Effector memory CD4-positive, alpha-beta T cell (primary cell): Measurements from ENCODE around the gene VKORC1.

Experiments used
- DNase-seq, 3 donors: peaks; one replicate each; pipeline ENCODE4 v3.0.0-alpha.2; 2020
- H3K27ac ChIP-seq: 2 replicates; pipeline ENCODE4 v1.7.0; 2013; ENCODE audit warnings: mild to moderate bottlenecking, low read length, moderate library complexity; ENCODE audit not compliant: insufficient read depth, poor library complexity, severe bottlenecking
- H3K27me3 ChIP-seq: replicated peaks from 2 replicates; pipeline ENCODE4 v1.7.0; 2013; ENCODE audit warnings: mild to moderate bottlenecking, low read length; ENCODE audit not compliant: insufficient read depth, control insufficient read depth, poor library complexity, severe bottlenecking
- H3K36me3 ChIP-seq: 2 replicates; pipeline ENCODE4 v1.7.0; 2013; ENCODE audit warnings: mild to moderate bottlenecking, low read length, moderate library complexity; ENCODE audit not compliant: control insufficient read depth, insufficient read depth
- H3K4me1 ChIP-seq: 2 replicates; pipeline ENCODE4 v1.7.0; 2013; ENCODE audit warnings: low read length, mild to moderate bottlenecking; ENCODE audit not compliant: control insufficient read depth, insufficient read depth, poor library complexity, severe bottlenecking
- H3K4me3 ChIP-seq: 2 replicates; pipeline ENCODE4 v1.7.0; 2013; ENCODE audit warnings: low read length, low read depth, mild to moderate bottlenecking; ENCODE audit not compliant: insufficient read depth, poor library complexity, severe bottlenecking
- H3K9me3 ChIP-seq: 2 replicates; pipeline ENCODE4 v1.7.0; 2013; ENCODE audit warnings: mild to moderate bottlenecking, low read length, moderate library complexity; ENCODE audit not compliant: control insufficient read depth

Gene VKORC1

DNA sequence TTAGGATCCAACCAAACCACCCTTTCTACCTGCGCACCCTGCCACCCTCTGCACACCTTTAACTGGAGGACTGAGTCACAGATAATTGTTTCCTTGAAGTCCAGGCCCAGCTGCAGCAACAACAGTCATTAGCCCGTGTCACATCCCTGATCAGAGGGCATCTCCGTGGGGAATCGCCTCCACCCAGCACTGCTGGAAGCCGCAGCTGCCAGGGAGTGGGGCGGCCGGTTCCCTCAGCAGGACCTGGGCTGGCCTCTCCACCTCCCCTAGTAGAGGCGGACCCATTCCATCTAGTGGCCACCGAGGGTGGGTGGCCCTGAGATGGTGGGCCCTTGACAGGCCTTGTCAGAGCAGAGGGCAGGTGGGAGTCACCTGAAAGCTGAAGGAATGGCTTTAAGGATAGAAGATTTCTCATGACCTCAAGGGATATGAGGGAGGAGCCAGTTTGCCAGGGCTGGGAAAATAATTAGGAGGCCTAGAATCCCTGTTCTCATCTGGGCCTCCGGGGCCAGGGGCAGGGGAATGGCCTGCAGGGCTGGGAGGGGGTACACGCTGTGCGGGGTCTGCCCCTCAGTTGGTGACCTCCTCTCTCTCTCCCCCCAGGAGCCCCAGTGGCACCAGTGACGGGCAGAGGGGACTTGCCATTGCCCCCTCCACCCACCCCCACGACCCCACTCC lies 12.1 kb downstream of the VKORC1 start:
- Histone ChIP-seq H3K27ac (no peak overlapping the region), H3K36me3 (peaks cover 49% of the 10 kb centered on the region), H3K4me3 (no peak overlapping the region), H3K27me3 (no peaks in the 10 kb centered on the region), H3K4me1 (no peaks in the 10 kb centered on the region), H3K9me3 (no peaks in the 10 kb centered on the region)
- no peak for DNase-seq

DNA sequence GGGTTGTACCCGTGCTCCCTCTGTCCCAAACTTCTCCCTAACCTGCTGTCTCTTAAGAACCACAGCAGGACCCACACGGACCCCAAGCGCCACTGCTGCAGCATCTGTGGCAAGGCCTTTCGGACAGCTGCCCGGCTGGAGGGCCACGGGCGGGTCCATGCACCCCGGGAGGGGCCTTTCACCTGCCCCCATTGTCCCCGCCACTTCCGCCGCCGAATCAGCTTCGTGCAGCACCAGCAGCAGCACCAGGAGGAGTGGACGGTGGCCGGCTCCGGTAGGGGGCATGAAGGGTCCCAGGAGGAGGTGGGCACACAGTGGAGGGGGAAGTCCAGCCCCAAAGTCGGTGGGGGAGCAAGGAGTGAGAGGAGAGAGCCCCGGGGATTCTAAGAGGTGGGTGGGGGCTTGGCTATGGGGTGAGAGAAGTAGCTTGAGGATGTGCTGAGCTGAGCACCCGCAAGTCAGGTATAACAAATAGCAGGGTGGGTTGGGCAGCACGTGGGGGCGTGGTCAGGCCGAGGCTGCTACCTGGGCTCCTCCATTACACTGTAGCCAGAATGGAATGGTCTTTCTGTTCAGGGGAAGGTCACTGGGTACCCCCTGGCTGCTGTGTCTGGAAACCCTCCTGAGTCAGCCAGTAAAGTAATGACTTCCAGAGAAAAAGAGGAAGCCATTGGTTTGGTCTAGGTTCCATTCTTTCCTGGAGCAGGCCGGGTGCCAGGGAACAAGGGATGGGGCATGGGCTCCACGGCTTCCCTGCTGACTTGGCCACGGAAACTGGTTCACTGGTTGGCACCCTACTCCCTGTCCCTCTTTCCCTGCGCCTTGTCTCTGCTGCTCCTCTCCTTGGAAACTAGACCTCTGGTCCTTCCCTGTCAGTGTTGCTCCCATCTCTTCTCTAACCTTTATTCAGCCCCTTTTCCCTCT lies 12.9 kb downstream of the VKORC1 start:
- no peak overlapping the region for H3K27ac ChIP-seq

DNA sequence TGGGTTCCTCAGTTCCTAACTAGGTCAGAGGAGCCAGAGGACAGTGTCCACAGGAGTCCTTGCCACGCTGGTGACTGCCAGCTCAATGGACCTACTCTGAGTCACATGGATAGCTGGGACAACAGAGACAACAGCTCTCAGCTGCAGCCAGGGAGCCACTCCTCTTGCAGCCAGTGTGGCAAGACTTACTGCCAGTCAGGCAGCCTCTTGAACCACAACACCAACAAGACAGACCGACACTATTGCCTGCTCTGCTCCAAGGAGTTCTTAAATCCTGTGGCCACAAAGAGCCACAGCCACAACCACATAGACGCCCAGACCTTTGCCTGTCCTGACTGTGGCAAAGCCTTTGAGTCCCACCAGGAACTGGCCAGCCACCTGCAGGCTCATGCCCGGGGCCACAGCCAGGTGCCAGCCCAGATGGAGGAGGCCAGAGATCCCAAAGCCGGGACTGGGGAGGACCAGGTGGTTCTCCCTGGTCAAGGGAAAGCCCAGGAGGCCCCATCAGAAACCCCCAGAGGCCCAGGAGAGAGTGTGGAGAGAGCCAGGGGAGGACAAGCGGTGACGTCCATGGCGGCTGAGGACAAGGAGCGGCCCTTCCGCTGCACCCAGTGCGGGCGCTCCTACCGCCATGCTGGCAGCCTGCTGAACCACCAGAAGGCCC lies 13.7 kb downstream of the VKORC1 start:
- Histone ChIP-seq H3K4me3 (no peak overlapping the region), H3K9me3 (no peaks in the 10 kb centered on the region), H3K36me3 (peaks cover 61% of the 10 kb centered on the region), H3K4me1 (no peaks in the 10 kb centered on the region), H3K27ac (no peak overlapping the region), H3K27me3 (no peaks in the 10 kb centered on the region)
- DNase-seq = no peak

More for the DNA sequence above, 12.9 kb downstream of the VKORC1 start:
- no peak overlapping the region for H3K4me3 ChIP-seq
- H3K4me1 ChIP-seq = no peaks in the 10 kb centered on the region
- no peaks in the 10 kb centered on the region for H3K9me3 ChIP-seq
- H3K36me3 ChIP-seq = peaks cover 57% of the 10 kb centered on the region
- DNase-seq = no peak
- H3K27me3 ChIP-seq = no peaks in the 10 kb centered on the region

DNA sequence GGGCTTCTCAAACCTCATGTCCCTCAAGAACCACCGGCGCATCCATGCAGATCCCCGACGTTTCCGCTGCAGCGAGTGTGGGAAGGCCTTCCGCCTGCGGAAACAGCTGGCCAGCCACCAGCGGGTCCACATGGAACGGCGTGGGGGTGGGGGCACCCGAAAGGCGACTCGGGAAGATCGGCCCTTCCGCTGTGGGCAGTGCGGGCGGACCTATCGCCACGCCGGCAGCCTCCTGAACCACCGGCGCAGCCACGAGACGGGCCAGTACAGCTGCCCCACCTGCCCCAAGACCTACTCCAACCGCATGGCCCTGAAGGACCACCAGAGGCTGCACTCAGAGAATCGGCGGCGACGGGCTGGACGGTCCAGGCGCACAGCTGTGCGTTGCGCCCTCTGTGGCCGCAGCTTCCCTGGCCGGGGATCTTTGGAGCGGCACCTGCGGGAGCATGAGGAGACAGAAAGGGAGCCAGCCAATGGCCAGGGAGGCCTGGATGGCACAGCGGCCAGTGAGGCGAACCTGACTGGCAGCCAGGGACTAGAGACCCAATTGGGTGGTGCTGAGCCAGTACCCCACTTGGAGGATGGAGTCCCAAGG lies 14.5 kb downstream of the VKORC1 start:
- H3K4me3 ChIP-seq = no peak overlapping the region
- H3K27me3 ChIP-seq = no peaks in the 10 kb centered on the region
- DNase-seq = no peak
- H3K4me1 ChIP-seq = no peaks in the 10 kb centered on the region
- H3K27ac ChIP-seq = no peak overlapping the region
- peaks cover 61% of the 10 kb centered on the region for H3K36me3 ChIP-seq
- H3K9me3 ChIP-seq = no peaks in the 10 kb centered on the region

DNA sequence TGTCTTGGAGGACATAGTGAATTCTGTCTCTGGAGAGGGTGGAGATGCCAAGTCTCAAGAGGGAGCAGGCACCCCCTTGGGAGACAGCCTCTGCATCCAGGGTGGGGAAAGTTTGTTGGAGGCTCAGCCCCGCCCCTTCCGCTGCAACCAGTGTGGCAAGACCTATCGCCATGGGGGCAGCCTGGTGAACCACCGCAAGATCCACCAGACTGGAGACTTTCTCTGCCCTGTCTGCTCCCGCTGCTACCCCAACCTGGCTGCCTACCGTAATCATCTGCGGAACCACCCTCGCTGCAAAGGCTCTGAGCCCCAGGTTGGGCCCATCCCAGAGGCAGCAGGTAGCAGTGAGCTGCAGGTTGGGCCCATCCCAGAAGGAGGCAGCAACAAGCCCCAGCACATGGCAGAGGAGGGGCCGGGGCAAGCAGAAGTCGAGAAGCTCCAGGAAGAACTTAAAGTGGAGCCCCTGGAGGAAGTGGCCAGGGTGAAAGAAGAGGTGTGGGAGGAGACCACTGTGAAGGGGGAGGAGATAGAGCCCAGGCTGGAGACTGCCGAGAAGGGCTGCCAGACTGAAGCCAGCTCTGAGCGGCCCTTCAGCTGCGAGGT lies 15.2 kb downstream of the VKORC1 start:
- H3K9me3 ChIP-seq = no peaks in the 10 kb centered on the region
- H3K27ac ChIP-seq = no peak overlapping the region
- H3K4me1 ChIP-seq = peaks cover 4% of the 10 kb centered on the region
- no peak for DNase-seq
- H3K36me3 ChIP-seq = peaks cover 60% of the 10 kb centered on the region
- no peak overlapping the region for H3K4me3 ChIP-seq
- no peaks in the 10 kb centered on the region for H3K27me3 ChIP-seq

DNA sequence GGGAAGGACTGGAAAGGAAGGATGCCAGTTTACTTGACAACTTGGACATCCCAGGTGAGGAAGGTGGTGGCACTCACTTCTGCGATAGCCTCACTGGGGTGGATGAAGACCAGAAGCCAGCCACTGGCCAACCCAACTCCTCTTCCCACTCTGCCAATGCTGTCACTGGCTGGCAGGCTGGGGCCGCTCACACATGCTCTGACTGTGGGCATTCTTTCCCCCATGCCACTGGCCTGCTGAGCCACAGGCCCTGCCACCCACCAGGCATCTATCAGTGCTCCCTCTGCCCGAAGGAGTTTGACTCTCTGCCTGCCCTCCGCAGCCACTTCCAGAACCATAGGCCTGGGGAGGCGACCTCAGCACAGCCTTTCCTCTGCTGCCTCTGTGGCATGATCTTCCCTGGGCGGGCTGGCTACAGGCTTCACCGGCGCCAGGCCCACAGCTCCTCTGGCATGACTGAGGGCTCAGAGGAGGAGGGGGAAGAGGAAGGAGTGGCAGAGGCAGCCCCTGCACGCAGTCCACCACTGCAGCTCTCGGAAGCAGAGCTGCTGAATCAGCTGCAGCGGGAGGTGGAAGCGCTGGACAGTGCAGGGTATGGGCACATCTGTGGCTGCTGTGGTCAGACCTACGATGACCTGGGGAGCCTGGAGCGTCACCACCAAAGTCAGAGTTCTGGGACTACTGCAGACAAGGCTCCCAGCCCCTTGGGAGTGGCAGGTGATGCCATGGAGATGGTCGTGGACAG lies 15.8 kb downstream of the VKORC1 start:
- Histone ChIP-seq H3K9me3 (no peaks in the 10 kb centered on the region), H3K27me3 (no peaks in the 10 kb centered on the region), H3K4me1 (peaks cover 4% of the 10 kb centered on the region), H3K36me3 (peaks cover 53% of the 10 kb centered on the region), H3K27ac (no peak overlapping the region), H3K4me3 (no peak overlapping the region)
- DNase-seq = no peak

DNA sequence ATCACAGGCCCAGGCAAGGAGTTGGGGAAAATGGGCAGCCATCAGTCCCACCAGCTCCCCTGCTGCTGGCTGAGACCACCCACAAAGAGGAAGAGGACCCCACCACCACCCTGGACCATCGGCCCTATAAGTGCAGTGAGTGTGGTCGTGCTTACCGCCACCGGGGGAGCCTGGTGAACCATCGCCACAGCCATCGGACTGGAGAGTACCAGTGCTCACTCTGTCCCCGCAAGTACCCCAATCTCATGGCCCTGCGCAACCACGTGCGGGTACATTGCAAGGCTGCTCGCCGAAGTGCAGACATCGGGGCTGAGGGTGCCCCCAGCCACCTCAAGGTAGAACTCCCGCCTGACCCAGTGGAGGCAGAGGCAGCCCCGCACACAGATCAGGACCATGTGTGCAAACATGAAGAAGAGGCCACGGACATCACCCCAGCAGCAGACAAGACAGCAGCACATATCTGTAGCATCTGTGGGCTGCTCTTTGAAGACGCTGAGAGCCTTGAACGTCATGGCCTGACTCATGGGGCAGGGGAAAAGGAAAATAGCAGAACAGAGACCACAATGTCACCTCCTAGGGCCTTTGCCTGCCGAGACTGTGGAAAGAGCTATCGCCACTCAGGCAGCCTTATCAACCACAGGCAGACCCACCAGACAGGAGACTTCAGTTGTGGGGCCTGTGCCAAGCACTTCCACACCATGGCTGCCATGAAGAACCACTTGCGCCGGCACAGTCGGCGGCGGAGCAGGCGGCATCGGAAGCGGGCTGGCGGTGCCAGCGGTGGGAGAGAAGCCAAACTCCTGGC lies 16.8 kb downstream of the VKORC1 start:
- H3K27ac ChIP-seq = no peak overlapping the region
- peaks cover 53% of the 10 kb centered on the region for H3K36me3 ChIP-seq

DNA sequence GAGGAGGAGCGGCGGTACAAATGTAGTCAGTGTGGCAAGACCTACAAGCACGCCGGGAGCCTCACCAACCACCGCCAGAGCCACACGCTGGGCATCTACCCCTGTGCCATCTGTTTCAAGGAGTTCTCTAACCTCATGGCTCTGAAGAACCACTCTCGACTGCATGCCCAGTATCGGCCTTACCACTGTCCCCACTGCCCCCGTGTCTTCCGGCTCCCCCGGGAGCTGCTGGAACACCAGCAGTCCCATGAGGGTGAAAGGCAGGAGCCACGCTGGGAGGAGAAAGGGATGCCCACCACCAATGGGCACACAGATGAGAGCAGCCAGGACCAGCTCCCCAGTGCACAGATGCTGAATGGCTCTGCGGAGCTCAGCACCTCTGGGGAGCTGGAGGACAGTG lies 17.6 kb downstream of the VKORC1 start:
- Histone ChIP-seq H3K27me3 (no peaks in the 10 kb centered on the region), H3K4me1 (peaks cover 15% of the 10 kb centered on the region), H3K4me3 (no peak overlapping the region)

More for the DNA sequence above, 16.8 kb downstream of the VKORC1 start:
- Histone ChIP-seq H3K27me3 (no peaks in the 10 kb centered on the region), H3K4me1 (peaks cover 7% of the 10 kb centered on the region), H3K9me3 (no peaks in the 10 kb centered on the region), H3K4me3 (no peak overlapping the region)
- DNase-seq = no peak

More for the DNA sequence above, 17.6 kb downstream of the VKORC1 start:
- H3K36me3 ChIP-seq = peaks cover 47% of the 10 kb centered on the region
- no peaks in the 10 kb centered on the region for H3K9me3 ChIP-seq
- no peak for DNase-seq
- H3K27ac ChIP-seq = no peak overlapping the region
